ENCODE data around the gene GPR155.
A peak's percentile ranks its signal among the peaks of the same experiment; 100 is the strongest.
"Not testable (repeated sequence)": the region's sequence is repeated elsewhere in the genome, so short reads cannot be mapped to it uniquely, and the experiment has no call there.

Gene GPR155

GRCh38 chr2:174438146-174438886 is 48.5 kb downstream of the GPR155 start:
- FAIRE-seq (no peak), DNase-seq (ENCODE audit: insufficient read length, low spot score) (no peak)
- TF ChIP-seq CTCF (IDR thresholded peaks at IDR 0.05; ENCODE audit: insufficient read depth, missing control alignments) = no peak

GRCh38 chr2:174436351-174436750 is 50.5 kb downstream of the GPR155 start:
- no peak for FAIRE-seq
- no peak for TF ChIP-seq CTCF (IDR thresholded peaks at IDR 0.05; ENCODE audit: insufficient read depth, missing control alignments)
- no peak for DNase-seq (ENCODE audit: insufficient read length, low spot score)

GRCh38 chr2:174431902-174432301 is 54.9 kb downstream of the GPR155 start:
- no peak for TF ChIP-seq CTCF (IDR thresholded peaks at IDR 0.05; ENCODE audit: insufficient read depth, missing control alignments)
- no peak for FAIRE-seq
- DNase-seq (ENCODE audit: insufficient read length, low spot score) = no peak

GRCh38 chr2:174430066-174430465 is 56.8 kb downstream of the GPR155 start:
- DNase-seq (ENCODE audit: insufficient read length, low spot score) (no peak), FAIRE-seq (peak; percentile 11)
- no peak for TF ChIP-seq CTCF (IDR thresholded peaks at IDR 0.05; ENCODE audit: insufficient read depth, missing control alignments)

- TF ChIP-seq CTCF (IDR thresholded peaks at IDR 0.05; ENCODE audit: insufficient read depth, missing control alignments) = no peak
- FAIRE-seq (no peak), DNase-seq (ENCODE audit: insufficient read length, low spot score) (no peak)
Observed at GRCh38 chr2:174428214-174428613, 58.6 kb downstream of the GPR155 start.

- DNase-seq (ENCODE audit: insufficient read length, low spot score) = no peak
- TF ChIP-seq CTCF (IDR thresholded peaks at IDR 0.05; ENCODE audit: insufficient read depth, missing control alignments) = no peak
- no peak for FAIRE-seq
Observed at GRCh38 chr2:174412256-174412655, 74.6 kb downstream of the GPR155 start.

- DNase-seq (ENCODE audit: insufficient read length, low spot score); FAIRE-seq: not testable (repeated sequence)
Observed at GRCh38 chr2:174410039-174410438, 76.8 kb downstream of the GPR155 start.
